Stimulated activated CD8-positive, alpha-beta memory T cell treated with anti-CD3 and anti-CD28 coated beads, Interleukin-15, amount 100 ng/mL, for 24 hours (primary cell): Measurements from ENCODE around the gene ZNF593.

Source experiments
- DNase-seq: peaks from one replicate; pipeline ENCODE4 v3.0.0-alpha.2; 2020; ENCODE audit warnings: low read depth

ZNF593 gene

DNA sequence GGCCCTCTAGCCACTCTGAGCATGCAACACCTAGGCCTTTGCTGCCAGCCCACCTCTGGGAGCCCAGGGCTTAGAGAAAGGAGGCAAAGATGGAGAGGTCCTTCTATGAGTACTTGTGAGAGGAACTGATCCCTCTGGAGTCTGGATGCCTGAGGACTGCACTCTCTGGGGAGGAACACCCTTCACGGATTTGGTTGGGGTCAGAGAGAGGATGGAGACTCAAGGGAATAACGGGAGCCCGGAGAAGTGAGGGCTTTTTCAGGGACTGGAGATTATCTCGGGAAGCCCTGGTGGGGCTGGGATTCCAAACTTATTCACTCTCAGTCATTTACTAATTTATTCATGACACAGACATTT is 532 bp upstream of the ZNF593 start:
- DNase-seq, result no peak

- DNase-seq, result no peak
Measured at GRCh38 chr1:26170472-26170821, 739 bp downstream of the ZNF593 start.

GRCh38 chr1:26171084-26172072 is 1.7 kb downstream of the ZNF593 start, which contains the start of gene ZNF593OS:
Gene ZNF593OS (minus strand): TSS chr1:26171832. CDS start chr1:26171661, 171 bp downstream.
- no peak for DNase-seq

DNA sequence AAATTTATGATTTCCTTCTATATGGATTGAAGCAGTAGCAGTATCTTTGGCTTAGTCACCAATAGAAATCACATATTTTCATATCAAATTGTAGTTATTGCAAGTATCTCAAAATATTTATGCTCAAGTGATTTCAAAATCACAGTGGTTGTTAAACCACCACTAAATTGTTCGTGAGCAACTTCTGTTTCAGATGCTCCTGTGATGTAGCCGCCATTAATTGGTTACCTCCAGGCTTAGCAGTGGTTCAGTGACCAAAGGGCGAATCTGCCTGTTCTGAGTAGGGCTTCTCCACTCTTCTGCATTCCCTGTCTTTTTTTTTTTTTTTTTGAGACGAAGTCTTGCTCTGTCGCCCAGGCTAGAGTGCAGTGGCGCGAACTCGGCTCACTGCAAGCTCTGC is 5.6 kb downstream of the ZNF593 start:
- no peak for DNase-seq

DNA sequence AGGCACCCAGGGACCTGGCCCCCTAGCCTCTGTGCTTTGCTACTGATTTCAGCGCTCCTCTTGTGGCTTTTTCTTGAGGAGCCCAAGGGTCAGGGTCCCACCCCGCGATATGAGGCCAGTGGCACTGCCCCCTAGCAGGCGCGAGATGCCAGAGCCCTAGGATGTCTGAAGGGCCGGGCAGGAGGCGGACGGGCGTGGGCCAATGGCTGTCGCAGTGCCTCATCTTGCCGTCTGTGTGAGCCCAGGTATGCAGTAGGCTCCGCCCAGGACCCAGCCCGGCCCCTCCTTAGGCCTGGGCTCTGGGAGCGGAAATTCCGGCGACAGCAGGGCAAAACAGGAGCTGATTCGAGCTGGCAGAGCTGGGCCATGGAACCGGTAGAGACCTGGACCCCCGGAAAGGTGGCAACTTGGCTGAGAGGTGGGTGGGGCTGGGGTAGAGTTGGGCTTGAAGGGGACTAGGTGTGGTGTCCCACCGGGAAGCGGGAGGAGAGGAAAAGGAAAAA is 7.5 kb downstream of the ZNF593 start, which contains the start of gene CNKSR1:
TSS of gene CNKSR1 (plus strand) at position 310 of the 503 bp plus-strand sequence. CDS start at position 367, 57 bp downstream.
- DNase-seq, result no peak

DNA sequence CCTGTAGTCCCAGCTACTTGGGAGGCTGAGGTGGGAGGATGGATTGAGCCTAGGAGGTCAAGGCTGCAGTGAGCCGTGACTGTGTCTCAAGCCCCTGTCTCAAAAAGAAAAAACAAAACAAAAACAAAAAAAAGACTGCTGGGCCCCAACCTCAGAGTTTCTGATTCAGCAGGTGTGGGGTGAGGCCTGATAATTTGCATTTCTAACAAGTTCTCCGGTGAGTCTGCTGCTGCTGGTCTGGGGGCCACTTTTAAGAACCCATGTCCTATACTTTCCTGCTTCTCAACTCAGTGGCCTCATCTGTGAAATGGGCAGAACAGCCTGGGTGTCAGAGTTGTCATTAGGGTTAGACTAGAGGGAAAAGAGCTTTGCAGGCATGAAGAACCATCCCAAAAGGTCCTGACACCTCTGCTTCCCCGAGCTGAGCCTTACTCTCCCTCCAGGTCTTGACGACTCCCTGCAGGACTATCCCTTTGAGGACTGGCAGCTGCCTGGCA is 10.3 kb downstream of the ZNF593 start:
- no peak for DNase-seq

DNA sequence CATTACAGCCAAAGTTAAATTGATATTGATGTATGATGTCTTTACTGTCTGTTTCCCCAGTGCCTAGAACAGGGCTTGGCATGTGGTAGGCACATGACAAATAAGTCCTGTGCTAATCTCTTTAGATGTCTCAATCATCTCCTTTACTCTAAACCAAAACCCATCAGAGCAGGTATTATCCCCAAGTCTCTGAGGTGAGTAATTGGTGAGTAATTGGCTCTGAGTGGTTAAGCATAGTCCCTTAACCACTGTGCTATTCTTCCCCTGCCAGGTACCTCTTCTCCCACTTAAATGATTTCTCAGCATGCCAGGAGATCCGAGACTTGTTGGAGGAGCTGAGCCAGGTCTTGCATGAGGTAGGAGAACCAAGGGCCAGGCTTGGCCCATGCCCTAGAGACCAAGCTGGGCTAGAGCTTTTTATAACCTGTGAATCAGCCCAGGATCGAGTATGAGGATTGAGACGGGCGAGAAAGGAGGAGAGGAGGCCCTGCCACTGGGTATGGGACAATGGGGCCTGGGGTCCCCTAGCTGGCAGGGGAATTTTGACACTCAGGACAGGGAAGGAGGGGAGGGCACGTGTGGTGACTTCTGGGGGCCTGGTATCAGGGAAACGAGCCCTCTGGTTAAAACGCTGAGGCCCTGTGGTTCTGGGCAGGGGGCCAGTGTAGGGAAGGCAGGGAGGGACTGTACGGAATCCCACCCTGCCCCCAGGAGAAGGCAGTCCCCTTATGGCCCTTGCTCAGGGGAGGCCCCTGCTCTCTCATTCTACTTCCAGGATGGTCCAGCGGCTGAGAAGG is 12.1 kb downstream of the ZNF593 start:
- DNase-seq, result no peak

DNA sequence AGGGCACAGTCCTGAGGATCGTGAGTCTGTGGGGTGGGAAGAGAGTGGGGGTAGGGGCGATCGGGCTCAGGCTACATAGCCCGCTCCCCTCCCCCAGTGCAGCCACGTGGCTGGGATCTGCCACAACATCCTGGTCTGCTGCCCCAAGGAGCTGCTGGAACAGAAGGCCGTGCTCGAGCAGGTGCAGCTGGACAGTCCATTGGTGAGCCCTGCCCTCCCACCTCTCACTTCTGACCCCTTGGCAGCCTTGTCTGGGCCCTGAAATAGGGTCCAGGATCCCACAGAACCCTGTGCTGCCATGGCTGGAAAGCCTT is 12.6 kb downstream of the ZNF593 start:
- DNase-seq, result no peak

- DNase-seq, result no peak
Measured at GRCh38 chr1:26184086-26184485, 14.4 kb downstream of the ZNF593 start.

DNA sequence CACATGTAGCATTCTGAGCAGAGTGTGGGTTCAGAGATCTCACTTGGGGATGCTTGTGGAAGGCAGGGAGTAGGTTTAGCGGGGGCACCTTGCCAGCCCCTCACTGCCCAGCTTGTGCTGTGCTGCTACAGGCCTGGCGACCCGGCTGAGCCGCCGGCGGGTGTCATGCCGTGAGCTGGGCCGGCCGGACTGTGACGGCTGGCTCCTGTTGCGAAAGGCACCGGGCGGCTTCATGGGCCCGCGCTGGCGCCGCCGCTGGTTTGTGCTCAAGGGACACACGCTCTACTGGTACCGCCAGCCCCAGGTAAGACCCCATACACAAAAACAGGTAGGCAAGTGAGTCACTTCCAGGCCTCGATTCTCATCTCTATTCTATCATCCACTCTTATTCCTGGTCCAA is 15.2 kb downstream of the ZNF593 start:
- DNase-seq, result no peak

DNA sequence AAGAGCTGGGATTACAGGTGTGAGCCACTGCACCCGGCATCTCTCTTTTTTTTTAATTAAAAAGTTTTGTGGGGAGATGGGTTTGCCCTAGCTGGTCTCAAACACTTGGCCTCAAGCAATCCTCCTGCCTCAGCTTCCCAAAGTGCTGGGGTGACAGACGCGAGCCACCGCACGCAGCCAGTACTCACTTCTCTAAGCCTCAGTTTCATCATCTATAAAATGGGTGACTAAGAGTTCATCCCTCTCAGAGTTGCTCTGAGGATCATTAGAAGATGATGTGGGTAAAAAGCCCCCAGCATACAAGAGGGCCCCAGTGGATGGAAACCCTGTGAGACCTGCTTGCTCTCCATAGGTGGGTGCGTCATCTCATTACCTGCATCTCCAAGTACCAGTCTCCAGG is 18.2 kb downstream of the ZNF593 start:
- DNase-seq, result no peak

DNA sequence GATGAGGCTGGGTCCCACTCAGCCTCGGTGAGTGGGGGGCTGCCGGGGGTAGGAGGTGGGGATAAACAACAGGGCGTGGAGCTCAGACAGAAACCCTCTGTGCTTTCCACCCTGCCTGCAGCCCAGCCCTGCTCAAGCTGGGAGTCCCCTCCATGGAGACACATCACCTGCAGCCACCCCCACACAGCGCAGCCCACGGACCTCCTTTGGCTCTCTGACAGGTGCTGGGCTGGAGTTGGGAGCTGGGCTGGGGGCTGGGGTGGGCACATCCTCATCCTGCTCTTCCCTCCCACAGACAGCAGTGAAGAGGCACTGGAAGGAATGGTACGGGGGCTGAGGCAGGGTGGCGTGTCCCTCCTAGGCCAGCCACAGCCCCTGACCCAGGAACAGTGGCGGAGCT is 18.8 kb downstream of the ZNF593 start:
- DNase-seq, result no peak

DNA sequence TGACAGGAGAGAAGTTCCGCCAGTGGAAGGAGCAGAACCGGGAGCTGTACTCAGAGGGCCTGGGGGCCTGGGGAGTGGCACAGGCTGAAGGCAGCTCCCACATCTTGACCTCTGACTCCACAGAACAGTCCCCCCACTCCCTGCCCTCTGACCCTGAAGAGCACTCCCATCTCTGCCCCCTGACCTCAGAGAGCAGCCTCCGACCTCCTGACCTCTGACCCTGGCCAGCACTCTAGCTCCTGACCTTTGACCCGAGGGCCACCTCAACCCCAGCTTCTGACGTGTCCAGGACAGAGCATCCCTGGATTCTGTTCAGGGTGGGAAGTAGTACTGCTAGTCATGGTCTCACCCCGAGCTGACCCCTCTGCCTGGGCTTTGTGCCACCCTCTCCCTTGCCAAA is 19.6 kb downstream of the ZNF593 start:
- no peak for DNase-seq

- DNase-seq, result no peak
Measured at GRCh38 chr1:26189751-26190275, 20.1 kb downstream of the ZNF593 start.

DNA sequence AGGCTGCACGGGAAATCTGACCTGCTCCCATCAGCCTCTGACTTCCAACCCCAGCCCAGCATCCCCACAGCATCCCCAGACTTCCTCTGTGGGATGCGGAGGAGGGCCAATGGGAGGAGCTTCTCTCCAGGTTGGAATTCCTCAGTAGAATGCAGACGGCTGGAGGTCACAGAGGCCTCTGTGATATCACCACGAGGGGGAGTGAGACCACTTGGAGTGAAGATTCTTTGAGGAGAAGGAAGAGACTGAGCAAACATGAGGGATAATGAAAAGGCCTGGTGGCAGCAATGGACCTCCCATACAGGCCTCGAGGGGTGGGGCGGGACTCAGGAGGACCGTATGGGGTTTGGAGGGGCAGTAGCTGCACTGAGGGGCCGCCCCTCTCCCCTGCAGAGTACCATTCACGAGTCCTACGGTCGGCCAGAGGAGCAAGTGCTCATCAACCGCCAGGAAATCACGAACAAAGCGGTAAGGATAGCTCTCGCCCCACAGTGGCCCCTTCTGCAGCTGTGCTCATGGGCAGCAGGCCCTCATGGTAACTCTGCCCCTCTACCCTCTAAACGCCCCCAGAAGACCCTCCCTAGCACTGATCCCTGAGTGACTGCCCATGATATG is 20.8 kb downstream of the ZNF593 start, which contains the start of gene CATSPER4:
TSS of gene CATSPER4 (plus strand) at position 230 of the 615 bp plus-strand sequence. CDS start at position 256, 26 bp downstream.
- DNase-seq, result no peak

GRCh38 chr1:26191739-26192138 is 22.0 kb downstream of the ZNF593 start:
- no peak for DNase-seq

DNA sequence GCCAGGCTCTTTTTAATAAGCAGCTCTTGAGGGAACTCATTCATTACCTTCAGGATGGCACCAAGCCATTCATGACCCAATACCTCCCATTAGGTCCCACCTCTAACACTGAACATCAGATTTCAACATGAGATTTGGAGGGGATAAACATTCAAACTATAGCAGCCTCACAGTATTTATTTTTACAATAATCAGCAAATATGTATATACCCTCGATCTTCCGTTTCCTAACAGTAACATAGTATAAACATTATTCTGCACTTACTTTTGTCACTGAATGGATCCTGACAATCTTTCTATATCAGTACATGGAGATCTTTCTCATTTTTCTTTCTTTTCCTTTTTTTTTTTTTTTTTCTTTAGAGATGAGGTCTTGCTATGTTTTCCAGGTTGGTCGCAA is 26.1 kb downstream of the ZNF593 start:
- no peak for DNase-seq

GRCh38 chr1:26197301-26197700 is 27.6 kb downstream of the ZNF593 start:
- DNase-seq, result no peak

DNA sequence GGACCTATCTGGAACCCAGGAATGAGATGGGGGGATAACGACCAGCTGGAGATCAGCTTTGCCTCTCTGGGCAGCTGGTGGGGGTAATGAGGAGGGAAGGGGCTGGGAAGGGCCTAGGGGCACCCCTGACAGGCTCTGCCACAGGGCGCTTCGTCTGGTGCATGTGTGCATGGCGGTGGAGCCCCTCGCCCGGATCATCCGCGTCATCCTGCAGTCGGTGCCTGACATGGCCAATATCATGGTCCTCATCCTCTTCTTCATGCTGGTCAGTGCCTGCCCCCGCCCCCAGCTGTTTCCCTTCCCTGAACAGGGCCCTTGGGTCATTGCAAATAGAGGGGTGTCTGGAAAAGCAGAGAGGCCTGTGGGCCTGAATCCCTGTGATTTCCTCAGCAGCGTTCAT is 28.1 kb downstream of the ZNF593 start:
- DNase-seq, result no peak

- DNase-seq, result no peak
Measured at GRCh38 chr1:26200413-26200812, 30.7 kb downstream of the ZNF593 start.

GRCh38 chr1:26203642-26204318 is 34.1 kb downstream of the ZNF593 start:
- DNase-seq, result no peak
